HG03460 (cell line): ENCODE results near the gene CFAP65.

Experiments used
- ATAC-seq: cut with Tn5 transposase; IDR thresholded peaks from one replicate; pipeline ENCODE4 v1.9.1; 2021; ENCODE audit not compliant: unreplicated experiment

The CFAP65 gene, protein sequence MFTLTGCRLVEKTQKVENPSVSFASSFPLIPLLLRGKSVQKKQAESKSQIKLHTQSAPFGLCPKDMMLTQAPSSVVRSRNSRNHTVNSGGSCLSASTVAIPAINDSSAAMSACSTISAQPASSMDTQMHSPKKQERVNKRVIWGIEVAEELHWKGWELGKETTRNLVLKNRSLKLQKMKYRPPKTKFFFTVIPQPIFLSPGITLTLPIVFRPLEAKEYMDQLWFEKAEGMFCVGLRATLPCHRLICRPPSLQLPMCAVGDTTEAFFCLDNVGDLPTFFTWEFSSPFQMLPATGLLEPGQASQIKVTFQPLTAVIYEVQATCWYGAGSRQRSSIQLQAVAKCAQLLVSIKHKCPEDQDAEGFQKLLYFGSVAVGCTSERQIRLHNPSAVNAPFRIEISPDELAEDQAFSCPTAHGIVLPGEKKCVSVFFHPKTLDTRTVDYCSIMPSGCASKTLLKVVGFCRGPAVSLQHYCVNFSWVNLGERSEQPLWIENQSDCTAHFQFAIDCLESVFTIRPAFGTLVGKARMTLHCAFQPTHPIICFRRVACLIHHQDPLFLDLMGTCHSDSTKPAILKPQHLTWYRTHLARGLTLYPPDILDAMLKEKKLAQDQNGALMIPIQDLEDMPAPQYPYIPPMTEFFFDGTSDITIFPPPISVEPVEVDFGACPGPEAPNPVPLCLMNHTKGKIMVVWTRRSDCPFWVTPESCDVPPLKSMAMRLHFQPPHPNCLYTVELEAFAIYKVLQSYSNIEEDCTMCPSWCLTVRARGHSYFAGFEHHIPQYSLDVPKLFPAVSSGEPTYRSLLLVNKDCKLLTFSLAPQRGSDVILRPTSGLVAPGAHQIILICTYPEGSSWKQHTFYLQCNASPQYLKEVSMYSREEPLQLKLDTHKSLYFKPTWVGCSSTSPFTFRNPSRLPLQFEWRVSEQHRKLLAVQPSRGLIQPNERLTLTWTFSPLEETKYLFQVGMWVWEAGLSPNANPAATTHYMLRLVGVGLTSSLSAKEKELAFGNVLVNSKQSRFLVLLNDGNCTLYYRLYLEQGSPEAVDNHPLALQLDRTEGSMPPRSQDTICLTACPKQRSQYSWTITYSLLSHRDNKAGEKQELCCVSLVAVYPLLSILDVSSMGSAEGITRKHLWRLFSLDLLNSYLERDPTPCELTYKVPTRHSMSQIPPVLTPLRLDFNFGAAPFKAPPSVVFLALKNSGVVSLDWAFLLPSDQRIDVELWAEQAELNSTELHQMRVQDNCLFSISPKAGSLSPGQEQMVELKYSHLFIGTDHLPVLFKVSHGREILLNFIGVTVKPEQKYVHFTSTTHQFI (N-terminal part only)

DNA sequence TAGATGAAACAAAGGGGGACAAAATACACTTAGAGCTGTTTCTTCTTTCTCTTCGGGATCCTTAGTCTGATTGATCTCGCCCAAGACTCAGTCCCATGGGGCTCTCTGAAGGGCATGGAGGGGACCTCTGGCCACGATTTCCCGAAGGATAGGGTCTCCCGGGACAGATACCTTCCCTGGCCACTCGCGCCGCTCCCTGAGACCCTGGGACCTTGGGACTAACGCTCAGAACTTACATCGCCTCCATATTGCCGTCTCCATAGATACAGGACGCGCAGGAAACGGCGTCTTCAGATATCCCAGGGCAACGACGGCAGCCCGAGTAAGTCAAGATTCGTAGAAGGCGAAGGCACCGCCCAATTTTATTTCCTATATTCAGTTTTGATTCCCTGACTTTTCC, at the start of gene CFAP65:
Gene CFAP65 (minus strand): TSS at position 265 of the 400 bp plus-strand sequence. CDS start 2,468 bp downstream, outside the sequence.
- ATAC-seq = no peak

- ATAC-seq = no peak
Measured at GRCh38 chr2:219090436-219091299, 49.4 kb upstream of the CFAP65 start.

DNA sequence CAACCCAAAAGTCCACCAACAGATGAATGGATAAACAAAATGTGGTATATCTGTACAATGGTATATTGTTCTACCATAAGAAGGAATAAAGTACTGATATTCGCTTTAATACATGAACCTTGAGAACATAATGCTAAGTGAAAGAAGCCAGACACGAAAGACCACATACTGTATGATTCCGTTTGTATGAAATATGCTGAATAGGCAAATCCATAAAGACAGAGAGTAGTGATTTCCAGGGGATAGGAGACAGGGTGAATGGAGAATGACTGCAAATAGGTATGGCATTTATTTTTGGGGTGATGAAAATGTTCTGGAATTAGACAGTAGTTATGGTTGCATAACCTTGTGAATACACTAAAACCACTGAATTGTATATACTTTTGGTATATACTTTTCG, 48.0 kb upstream of the CFAP65 start:
- ATAC-seq = no peak

DNA sequence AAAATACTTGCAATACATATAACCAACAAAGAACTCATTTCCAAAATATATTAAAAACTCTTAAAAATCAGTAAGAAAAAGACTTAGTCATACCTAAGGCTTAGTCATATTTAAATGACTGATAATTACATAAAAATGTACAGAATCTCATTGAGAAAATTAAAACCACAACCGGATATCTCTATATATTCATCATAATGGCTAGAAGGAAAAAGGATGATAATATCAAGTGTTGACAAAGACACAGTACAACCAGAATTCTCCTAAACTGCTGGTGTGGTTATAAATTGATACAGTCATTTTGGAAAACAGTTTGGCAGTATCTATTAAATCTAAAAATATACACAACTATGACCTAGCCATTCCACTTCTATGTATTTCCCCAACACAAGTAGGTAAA, 46.5 kb upstream of the CFAP65 start:
- no peak for ATAC-seq

DNA sequence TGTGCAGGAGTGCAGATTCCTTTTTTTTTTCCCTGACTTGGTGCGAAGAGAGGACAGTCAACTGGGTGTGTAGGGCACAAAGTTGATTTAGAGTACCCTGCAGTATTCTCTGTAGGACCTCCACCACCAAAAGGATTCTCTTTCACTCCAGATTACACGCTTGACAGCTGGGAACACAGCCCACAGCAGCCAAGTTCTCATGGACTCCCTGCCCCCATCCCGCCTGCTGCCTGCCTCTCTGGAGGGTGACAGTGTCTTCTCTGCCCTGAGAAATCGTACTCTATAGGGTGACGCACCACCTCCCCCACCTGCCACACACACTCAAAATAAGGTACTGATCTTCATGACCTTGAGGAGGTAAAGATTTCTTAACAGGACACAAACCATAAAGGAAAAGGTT, 46.0 kb upstream of the CFAP65 start:
- no peak for ATAC-seq

GRCh38 chr2:219086196-219086595, 44.9 kb upstream of the CFAP65 start:
- ATAC-seq = no peak

DNA sequence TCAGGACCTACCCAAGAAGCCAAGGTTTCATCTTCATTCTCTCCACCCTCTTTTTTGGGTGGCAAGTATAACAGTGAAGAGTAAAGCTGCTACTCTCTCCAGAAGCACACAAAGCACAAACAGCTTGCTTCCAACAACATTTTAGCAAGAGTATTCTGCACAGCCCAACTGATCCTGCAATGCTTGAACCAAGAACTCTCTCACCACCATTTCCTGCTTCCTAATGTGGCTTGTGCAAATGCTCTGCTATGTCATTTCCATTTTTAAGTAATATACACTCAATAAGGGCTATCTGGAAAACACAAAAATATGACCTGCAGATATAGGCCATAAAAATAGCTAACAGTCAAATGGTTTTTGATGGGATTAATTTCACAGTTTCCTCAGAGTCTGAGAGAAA, 43.5 kb upstream of the CFAP65 start:
- ATAC-seq = no peak

- no peak for ATAC-seq
Measured at GRCh38 chr2:219082332-219082958, 41.1 kb upstream of the CFAP65 start.

- ATAC-seq = no peak
Measured at GRCh38 chr2:219081701-219082331, 40.5 kb upstream of the CFAP65 start.

DNA sequence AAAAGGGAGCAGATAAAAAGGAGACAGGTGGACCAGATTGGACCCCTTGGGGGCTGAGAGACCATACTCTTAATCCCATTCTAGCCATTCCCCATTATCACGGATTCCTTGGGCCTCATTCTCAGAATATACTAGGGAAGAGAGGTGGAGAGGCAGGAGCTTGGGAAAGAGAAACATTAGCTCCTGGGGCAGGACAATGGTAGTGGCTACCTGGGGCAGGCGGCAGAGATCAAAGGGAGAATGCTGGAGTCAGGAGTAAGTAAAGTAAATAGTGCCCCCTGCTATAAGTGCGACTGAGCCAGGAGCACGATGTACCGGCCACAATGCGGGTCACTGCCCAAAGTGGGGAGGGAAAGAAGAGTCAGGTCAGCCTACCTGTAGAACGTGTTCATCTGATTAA, 39.8 kb upstream of the CFAP65 start:
- no peak for ATAC-seq

GRCh38 chr2:219079417-219079816, 38.1 kb upstream of the CFAP65 start:
- ATAC-seq = no peak

GRCh38 chr2:219078951-219079350, 37.6 kb upstream of the CFAP65 start:
- ATAC-seq = no peak

GRCh38 chr2:219078126-219078525, 36.8 kb upstream of the CFAP65 start:
- ATAC-seq = no peak

DNA sequence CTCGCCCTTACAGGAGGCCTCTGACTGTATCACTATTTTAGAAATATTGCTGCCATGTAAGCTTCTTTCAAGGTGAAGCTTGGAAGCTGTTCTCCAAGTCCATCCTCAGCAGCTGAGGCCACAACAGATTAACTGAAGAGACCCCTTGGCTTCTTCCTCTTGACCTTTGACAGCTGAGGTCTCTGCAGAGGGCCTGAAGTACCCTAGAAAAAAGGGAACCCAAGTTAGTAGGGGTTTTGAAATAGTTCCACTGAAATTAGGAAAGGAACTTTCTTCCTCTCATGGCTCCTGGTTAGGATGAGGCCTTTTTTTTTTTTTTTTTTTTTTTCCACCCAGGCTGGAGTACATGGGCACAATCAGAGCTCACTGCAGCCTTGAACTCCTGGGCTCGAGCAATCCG, 34.9 kb upstream of the CFAP65 start:
- ATAC-seq = no peak

DNA sequence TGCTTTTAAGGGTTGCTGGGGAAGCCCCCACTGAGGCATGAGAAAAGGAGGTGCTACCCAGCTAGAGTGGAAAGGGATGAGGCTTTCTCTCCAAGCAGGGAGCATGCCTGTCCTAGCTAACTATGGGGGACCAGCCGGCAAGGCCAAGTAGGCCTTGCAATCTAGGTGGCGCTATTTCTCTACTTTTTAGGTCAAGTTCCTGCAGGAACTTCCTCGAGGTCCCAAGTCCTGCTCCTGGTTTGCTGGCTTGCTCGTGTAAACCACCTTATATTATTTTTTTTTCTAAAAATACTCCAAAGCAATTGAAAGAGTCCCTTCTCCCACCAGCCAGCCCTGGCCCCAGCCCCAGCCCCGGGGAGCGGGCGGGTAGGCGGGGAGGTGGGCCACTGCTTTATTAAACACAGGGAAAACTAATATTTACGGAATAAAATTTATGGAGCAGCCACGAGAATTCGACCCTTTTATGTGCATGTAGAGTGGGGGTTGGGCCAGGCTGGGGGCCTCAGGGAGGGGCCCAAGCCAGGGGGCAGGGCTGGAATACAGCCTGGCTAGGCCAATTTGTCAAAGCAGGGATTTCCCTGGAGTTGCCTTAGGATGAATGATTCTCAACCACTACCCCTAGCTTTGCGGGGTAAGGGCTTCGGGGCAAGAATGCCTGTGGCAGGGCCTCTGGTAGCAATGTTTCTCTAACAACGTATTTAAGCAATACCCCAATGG, 32.3 kb upstream of the CFAP65 start:
- ATAC-seq = no peak

GRCh38 chr2:219072741-219073250, 31.5 kb upstream of the CFAP65 start:
- no peak for ATAC-seq

GRCh38 chr2:219071131-219071816, 30.0 kb upstream of the CFAP65 start:
- no peak for ATAC-seq

DNA sequence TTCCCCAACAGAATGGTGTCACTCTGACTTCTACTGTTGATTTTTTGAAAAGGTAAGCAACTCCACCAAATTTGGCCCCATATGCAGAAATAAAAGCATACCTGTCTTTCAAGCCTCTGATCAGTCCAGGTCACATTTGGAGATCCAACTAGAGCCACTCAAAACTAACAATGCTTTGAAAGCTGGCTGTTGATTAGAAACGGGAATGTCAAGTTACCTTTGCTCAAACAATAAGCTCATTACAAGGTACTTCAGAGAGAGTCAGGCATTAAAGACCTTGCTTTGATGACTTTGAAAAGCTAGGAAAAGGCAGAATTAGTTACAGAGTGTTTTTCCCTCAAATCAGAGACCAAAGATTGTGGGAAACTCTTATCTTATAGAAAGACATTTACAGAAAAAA, 24.2 kb upstream of the CFAP65 start:
- no peak for ATAC-seq
